Activated CD8-positive, alpha-beta memory T cell treated with anti-CD3 and anti-CD28 coated beads, Interleukin-2, amount 10 ng/mL, durations not matched to agents 7 days and 5 days (primary cell): ENCODE results near the gene PPP1R14C. TPM values are rescaled to one million over a fixed set of nuclear protein-coding genes. Genes with fewer than 3 reads are reported as not detected.

Experiments
- ATAC-seq: fragments of 150-1000 bp; cut with Tn5 transposase; one replicate; pipeline ENCODE4 v1.10.0; 2021; ENCODE audit warnings: moderate library complexity
- CTCF ChIA-PET: fragments of 350-600 bp; sonication (Branson Sonifier 250); formaldehyde crosslinking; loops from one replicate; lab custom pipeline; 2021; ENCODE audit warnings: antibody characterized with exemption; lab: Charles Lee
- DNase-seq: peaks from one replicate; pipeline ENCODE4 v3.0.0-alpha.2; 2020
- H3K27ac Mint-ChIP-seq: one replicate; pipeline ENCODE4 v1.8.0; 2021; ENCODE audit warnings: mild to moderate bottlenecking, mixed read lengths
- H3K27me3 Mint-ChIP-seq: one replicate; pipeline ENCODE4 v1.8.0; 2021; ENCODE audit warnings: mixed read lengths
- H3K36me3 Mint-ChIP-seq: one replicate; pipeline ENCODE4 v1.8.0; 2021; ENCODE audit warnings: mild to moderate bottlenecking, mixed read lengths
- H3K4me1 Mint-ChIP-seq: one replicate; pipeline ENCODE4 v1.8.0; 2021; ENCODE audit warnings: mixed read lengths
- H3K4me3 Mint-ChIP-seq: one replicate; pipeline ENCODE4 v1.8.0; 2021; ENCODE audit warnings: mild to moderate bottlenecking, moderate library complexity, mixed read lengths
- H3K9me3 Mint-ChIP-seq: one replicate; pipeline ENCODE4 v1.8.0; 2022; ENCODE audit warnings: low read depth, mixed read lengths
- total RNA-seq, 2 experiments: library from RNA; stranded (reverse); gene quantifications; one replicate each; pipeline ENCODE4 v1.2.3, GENCODE V29; 2021

PPP1R14C gene
- total RNA-seq, 2 experiments from 2014 or later = 0.09 TPM; not detected in 1

GRCh38 chr6:150208611-150209352 is 65.9 kb downstream of the PPP1R14C start:
- ATAC-seq = no peak
- Mint-ChIP-seq H3K27ac (no peak overlapping the region), H3K9me3 (no peaks in the 10 kb centered on the region), H3K4me3 (no peak overlapping the region), H3K36me3 (no peaks in the 10 kb centered on the region), H3K27me3 (peaks cover 7% of the 10 kb centered on the region), H3K4me1 (no peaks in the 10 kb centered on the region)
- no peak for DNase-seq
- CTCF ChIA-PET = no interaction called here

GRCh38 chr6:150209415-150209814 is 66.6 kb downstream of the PPP1R14C start:
- ATAC-seq (no peak), DNase-seq (no peak)
- Mint-ChIP-seq H3K27ac (no peak overlapping the region), H3K36me3 (no peaks in the 10 kb centered on the region), H3K27me3 (peaks cover 10% of the 10 kb centered on the region), H3K9me3 (no peaks in the 10 kb centered on the region), H3K4me3 (no peak overlapping the region), H3K4me1 (no peaks in the 10 kb centered on the region)
- CTCF ChIA-PET = no interaction called here

DNA sequence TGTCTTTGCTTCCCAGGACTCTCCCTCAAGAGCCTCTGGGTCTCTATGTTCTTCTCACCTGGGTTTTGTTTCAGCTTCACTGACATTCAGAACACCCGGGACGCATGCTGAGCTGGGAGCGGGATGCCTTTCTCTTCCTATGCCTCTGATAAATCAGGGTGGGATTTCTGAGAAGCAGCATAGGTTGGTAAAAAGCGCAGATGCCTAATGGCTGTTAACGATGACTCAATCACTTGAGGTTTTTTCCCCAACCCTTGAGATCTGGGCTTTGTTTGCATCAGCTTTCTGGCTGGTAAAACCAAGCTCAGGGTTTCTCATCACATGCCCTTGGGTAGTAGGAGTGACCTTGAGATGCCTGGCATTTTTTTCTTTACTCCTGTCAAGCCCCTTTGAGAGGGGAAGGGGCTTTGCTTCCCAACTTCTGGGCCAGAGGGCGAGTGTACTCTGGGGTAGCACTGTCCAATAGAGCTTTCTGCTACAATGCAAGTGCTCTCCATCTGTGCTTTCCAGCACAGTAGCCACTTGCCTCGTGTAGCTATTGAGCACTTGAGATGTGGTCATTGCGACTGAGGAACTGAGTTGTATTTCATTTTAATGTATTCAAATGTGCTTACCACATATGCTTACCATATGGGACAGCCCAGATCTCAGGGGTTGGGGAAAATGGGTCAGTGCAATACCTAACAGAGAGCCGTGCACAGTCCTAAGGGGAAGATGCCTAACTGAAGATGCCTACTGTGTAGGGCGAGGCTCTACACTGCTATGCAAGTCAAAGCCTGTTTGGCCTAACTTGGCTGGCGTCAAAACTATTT is 69.1 kb downstream of the PPP1R14C start:
- no peaks in the 10 kb centered on the region for H3K9me3 Mint-ChIP-seq
- DNase-seq (no peak), ATAC-seq (no peak)
- H3K4me3 Mint-ChIP-seq = no peak overlapping the region
- H3K27me3 Mint-ChIP-seq = peaks cover 13% of the 10 kb centered on the region
- H3K4me1 Mint-ChIP-seq = no peaks in the 10 kb centered on the region
- H3K36me3 Mint-ChIP-seq = no peaks in the 10 kb centered on the region
- H3K27ac Mint-ChIP-seq = no peak overlapping the region
- CTCF ChIA-PET = interaction anchor here (1.3 kb wide), 1 partner anchor 15 kb away, joined by 3 read pairs; no protein-coding TSS in a partner anchor

DNA sequence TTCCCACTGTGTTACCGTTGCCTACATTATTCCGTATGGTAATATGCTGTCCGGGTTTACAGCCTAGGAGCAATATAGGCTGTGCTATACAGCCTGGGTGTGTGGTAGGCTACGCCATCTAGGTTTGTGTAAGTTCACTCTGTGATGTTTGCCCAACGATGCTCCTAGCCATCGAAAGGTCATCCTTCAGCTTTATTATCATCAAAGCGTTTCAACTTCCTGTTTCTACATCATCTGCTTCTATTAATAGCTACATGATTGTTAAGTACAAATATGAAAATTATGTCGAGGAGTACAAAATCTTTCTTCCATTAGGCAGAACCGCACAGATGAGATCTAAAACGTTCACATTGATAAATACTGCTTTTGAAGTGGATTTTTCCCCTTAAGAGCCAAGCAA is 69.9 kb downstream of the PPP1R14C start:
- Mint-ChIP-seq H3K4me1 (no peaks in the 10 kb centered on the region), H3K9me3 (no peaks in the 10 kb centered on the region), H3K36me3 (no peaks in the 10 kb centered on the region), H3K27me3 (peaks cover 13% of the 10 kb centered on the region), H3K4me3 (no peak overlapping the region), H3K27ac (no peak overlapping the region)
- no peak for ATAC-seq
- CTCF ChIA-PET = interaction anchor here (1.3 kb wide), 1 partner anchor 14 kb away, joined by 3 read pairs; no protein-coding TSS in a partner anchor
- DNase-seq = no peak

DNA sequence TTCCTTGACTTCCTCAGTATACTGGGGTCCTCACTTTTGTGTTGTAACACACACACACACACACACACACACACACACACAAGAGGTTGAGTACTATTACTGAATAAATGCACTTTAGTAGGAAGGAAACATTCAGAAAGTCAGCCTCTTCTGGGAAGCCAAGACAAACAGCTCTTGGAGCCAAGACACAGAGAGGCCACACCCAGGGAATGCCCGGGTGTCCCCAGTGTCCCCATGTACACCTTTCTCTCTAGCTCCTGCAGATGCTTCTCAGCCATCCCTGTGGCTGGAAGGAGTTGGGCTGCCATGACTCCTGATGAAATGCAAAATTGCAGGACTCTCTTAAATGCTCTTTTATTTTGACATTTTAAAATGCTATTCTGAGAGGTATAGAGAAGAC is 70.5 kb downstream of the PPP1R14C start:
- Mint-ChIP-seq H3K4me3 (no peak overlapping the region), H3K27ac (no peak overlapping the region), H3K9me3 (no peaks in the 10 kb centered on the region), H3K4me1 (no peaks in the 10 kb centered on the region), H3K36me3 (no peaks in the 10 kb centered on the region), H3K27me3 (peaks cover 13% of the 10 kb centered on the region)
- CTCF ChIA-PET = no interaction called here
- DNase-seq = no peak
- no peak for ATAC-seq

DNA sequence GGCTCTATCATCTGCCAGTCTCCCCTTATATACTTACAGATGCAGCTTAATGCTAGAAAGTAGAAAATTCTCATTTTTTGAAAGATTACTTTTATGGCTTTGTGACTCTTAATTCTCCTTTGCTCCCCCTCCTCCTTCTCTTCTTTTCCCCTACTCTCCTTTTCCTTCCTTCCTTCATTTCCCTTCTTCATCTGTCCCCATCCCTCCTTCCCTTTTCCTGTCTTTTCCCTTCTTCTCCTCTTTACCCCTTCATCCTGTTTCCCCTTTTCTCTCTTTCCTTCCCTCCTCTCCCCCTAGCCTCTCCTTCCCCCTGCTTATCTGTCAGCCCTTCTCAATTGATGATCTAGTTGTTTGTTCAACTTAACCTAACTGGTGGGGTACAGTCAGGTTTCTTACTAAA is 71.5 kb downstream of the PPP1R14C start:
- DNase-seq (no peak), ATAC-seq (no peak)
- no peak overlapping the region for H3K4me3 Mint-ChIP-seq
- no peak overlapping the region for H3K27ac Mint-ChIP-seq
- H3K4me1 Mint-ChIP-seq = no peaks in the 10 kb centered on the region
- H3K9me3 Mint-ChIP-seq = no peaks in the 10 kb centered on the region
- peaks cover 13% of the 10 kb centered on the region for H3K27me3 Mint-ChIP-seq
- H3K36me3 Mint-ChIP-seq = no peaks in the 10 kb centered on the region
- CTCF ChIA-PET = no interaction called here

DNA sequence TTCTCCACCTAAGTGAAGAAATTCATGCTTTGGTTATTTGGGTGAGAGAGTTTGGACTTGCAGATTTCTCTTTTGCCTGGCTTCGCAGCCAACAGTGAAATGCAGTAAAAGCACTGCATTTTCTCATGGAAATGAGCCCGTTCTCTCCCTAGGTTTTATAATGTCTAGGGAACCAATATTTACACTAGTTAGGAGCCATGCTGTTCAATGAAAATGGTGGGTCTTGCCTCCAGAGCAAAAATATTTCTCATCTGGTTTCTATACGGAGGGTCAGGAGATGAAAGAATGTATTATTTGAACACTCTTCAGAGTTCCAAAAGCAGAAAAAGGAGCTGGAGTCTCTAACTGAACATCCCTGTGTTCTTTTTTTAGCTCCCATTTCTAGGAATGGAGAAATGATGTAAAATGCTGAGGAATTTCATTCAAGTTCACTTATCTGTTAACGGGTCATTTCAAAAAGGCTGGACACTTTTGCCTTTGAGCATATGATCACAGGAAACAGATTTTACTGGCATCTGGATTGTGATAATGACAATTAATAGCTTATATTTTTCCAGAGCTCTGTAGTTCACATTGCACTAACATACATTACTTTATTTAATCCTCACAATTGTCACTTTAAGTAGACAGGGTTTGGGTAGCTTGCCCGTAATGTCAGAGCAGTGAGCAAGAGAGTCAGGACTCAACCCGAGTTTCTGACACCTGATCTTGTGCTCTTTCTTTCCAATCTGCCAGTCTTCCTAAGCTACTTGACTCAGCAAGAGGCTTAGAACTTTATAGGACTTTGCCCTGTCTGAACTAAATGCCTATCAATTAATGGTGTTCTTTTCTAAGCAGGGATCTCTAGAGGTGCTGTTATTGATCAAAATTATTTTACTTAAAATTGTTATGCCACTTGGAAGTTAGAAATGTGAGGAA is 78.0 kb downstream of the PPP1R14C start:
- Mint-ChIP-seq H3K36me3 (no peaks in the 10 kb centered on the region), H3K27ac (no peak overlapping the region), H3K9me3 (no peaks in the 10 kb centered on the region), H3K27me3 (peaks cover 43% of the 10 kb centered on the region), H3K4me1 (no peaks in the 10 kb centered on the region), H3K4me3 (no peak overlapping the region)
- CTCF ChIA-PET = no interaction called here
- DNase-seq = no peak
- no peak for ATAC-seq

- CTCF ChIA-PET = no interaction called here
- no peaks in the 10 kb centered on the region for H3K36me3 Mint-ChIP-seq
Observed at GRCh38 chr6:150224820-150225219, 82.0 kb downstream of the PPP1R14C start.

DNA sequence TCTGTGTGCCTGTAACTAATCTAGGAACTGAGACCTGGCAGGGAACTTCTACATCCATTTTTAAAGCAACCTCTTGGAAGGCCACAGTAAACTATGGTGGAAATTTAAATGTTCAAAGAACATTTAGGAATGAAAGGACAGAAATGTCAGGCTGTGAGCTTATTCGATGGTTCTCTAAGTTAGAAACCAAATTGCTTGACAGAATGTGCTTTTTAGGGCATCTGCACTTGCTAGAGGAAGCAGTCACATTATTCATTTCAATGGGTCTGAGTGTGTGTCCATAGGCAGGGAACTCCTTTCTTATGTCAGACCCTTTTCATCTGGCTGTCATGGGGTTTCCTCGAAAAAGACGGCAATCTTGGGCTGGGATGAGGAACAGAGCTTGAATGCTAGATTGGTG is 84.4 kb downstream of the PPP1R14C start:
- no peak overlapping the region for H3K4me3 Mint-ChIP-seq
- no peak overlapping the region for H3K27ac Mint-ChIP-seq
- CTCF ChIA-PET = interaction anchor here (1.2 kb wide), 1 partner anchor 15 kb away, joined by 3 read pairs; no protein-coding TSS in a partner anchor
- H3K27me3 Mint-ChIP-seq = peaks cover 50% of the 10 kb centered on the region
- no peaks in the 10 kb centered on the region for H3K9me3 Mint-ChIP-seq
- DNase-seq = no peak
- no peak for ATAC-seq
- no peaks in the 10 kb centered on the region for H3K36me3 Mint-ChIP-seq
- H3K4me1 Mint-ChIP-seq = no peaks in the 10 kb centered on the region

More at GRCh38 chr6:150224820-150225219, 82.0 kb downstream of the PPP1R14C start:
- no peak overlapping the region for H3K4me3 Mint-ChIP-seq
- ATAC-seq (no peak), DNase-seq (no peak)
- H3K4me1 Mint-ChIP-seq = no peaks in the 10 kb centered on the region
- H3K9me3 Mint-ChIP-seq = no peaks in the 10 kb centered on the region
- no peak overlapping the region for H3K27ac Mint-ChIP-seq
- H3K27me3 Mint-ChIP-seq = peaks cover 64% of the 10 kb centered on the region

- peaks cover 6% of the 10 kb centered on the region for H3K36me3 Mint-ChIP-seq
- no peak overlapping the region for H3K27ac Mint-ChIP-seq
- CTCF ChIA-PET = no interaction called here
- DNase-seq (no peak), ATAC-seq (no peak)
- H3K9me3 Mint-ChIP-seq = no peaks in the 10 kb centered on the region
- H3K4me1 Mint-ChIP-seq = peaks cover 4% of the 10 kb centered on the region
- peaks cover 48% of the 10 kb centered on the region for H3K27me3 Mint-ChIP-seq
- H3K4me3 Mint-ChIP-seq = no peak overlapping the region
Observed at GRCh38 chr6:150228072-150228733, 85.4 kb downstream of the PPP1R14C start.

DNA sequence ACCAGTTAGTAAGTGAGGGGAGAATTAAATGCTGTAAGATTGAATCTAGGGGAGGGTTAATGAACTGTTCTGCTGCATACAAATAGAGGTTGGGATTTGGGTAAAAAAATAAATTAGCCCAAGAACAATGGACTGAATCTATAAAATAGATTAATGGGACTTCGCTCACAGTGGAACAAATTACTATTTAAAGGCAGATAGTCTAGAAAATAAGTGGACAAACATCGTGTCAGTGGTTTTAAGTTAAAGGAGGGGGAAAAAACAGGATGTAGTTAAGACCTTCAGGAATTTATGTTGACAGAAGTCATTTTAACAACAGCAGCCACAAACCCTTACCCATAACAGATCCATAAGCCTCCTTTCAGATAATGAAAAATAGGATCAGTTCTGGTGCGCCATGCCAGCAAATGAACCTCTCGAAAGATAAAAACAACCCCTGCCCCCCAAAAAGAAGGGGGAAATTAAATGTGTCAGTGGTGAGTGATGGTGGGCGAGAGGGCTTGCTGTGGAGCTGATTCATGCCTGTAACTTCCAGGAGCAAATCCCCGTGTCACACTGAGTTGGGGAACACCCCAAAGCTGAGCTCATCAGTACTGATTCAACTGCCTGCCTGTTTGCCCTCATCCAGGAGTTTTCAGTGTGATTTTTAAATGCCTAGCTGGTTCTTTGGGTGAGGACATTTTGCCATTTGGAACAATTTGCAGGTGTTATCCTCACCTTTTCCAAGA is 86.8 kb downstream of the PPP1R14C start:
- Mint-ChIP-seq H3K4me3 (no peak overlapping the region), H3K27ac (no peak overlapping the region), H3K36me3 (peaks cover 9% of the 10 kb centered on the region), H3K27me3 (peaks cover 35% of the 10 kb centered on the region), H3K4me1 (peaks cover 6% of the 10 kb centered on the region), H3K9me3 (no peaks in the 10 kb centered on the region)
- no peak for DNase-seq
- ATAC-seq = no peak
- CTCF ChIA-PET = no interaction called here

DNA sequence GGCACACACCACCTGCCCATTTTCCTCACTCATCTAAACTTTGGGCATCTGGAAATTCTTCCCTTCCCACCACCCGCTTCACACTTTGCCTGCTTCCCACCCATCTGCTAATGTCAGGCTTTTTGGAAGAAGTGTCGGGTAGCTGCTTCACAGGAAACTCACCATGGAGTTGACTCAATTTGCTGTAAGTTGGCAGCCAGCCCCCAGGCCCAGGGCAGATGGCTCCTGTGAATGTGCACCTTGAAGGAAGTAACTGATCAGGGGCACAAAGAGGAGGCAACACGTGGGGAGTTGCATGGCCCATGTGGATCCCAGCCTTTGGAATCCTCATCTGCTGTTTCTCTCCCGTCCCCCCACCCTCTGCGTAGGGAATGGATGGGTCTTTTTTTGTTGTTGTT is 87.3 kb downstream of the PPP1R14C start:
- CTCF ChIA-PET = no interaction called here
- Mint-ChIP-seq H3K4me3 (no peak overlapping the region), H3K27me3 (peaks cover 30% of the 10 kb centered on the region), H3K27ac (no peak overlapping the region), H3K9me3 (peaks cover 3% of the 10 kb centered on the region), H3K4me1 (peaks cover 10% of the 10 kb centered on the region), H3K36me3 (peaks cover 10% of the 10 kb centered on the region)
- DNase-seq (no peak), ATAC-seq (no peak)
